Heart left ventricle (tissue), 16 donors: ENCODE measurements around the gene ZNF620. TPM values are rescaled to one million over a fixed set of nuclear protein-coding genes. Genes with fewer than 3 reads are reported as not detected.

Source experiments
- ATAC-seq, 4 donors: fragments of 200-7000 bp; cut with Tn5 transposase; one replicate each; pipeline ENCODE4 v1.9.1; 2020 to 2022; ENCODE audit warnings: moderate library complexity in 4 of 4, mild to moderate bottlenecking in 3 of 4, moderate number of reproducible peaks in 1 of 4
- DNase-seq, 5 donors: peaks; one replicate each; pipeline ENCODE4 v3.0.0-alpha.2; 2020
- H3K27ac ChIP-seq, 12 donors: fragments of 200-600 bp; sonication (generic) in 4 of 12; one replicate each; pipeline versions ENCODE4 v1.5.0 to v1.8.0; 2016 to 2022; ENCODE audit warnings: mild to moderate bottlenecking in 2 of 12
- H3K27me3 ChIP-seq, 9 donors: fragments of 200-600 bp; sonication (generic) in 2 of 9; one replicate each; pipeline versions ENCODE4 v1.5.1 to v1.8.0; 2016 to 2022; ENCODE audit warnings: mild to moderate bottlenecking in 3 of 9
- H3K36me3 ChIP-seq, 9 donors: fragments of 200-600 bp; sonication (generic) in 2 of 9; one replicate each; pipeline versions ENCODE4 v1.5.0 to v1.8.0; 2018 to 2022; ENCODE audit warnings: mild to moderate bottlenecking in 2 of 9
- H3K4me1 ChIP-seq, 12 donors: fragments of 200-600 bp; sonication (generic) in 4 of 12; one replicate each; pipeline versions ENCODE4 v1.5.0 to v1.8.0; 2016 to 2022; ENCODE audit warnings: mild to moderate bottlenecking in 3 of 12
- H3K4me3 ChIP-seq, 12 donors: fragments of 200-600 bp; sonication (generic) in 4 of 12; one replicate each; pipeline versions ENCODE4 v1.5.0 to v1.8.0; 2017 to 2022; ENCODE audit warnings: mild to moderate bottlenecking in 9 of 12, moderate library complexity in 4 of 12
- H3K9me3 ChIP-seq, 12 donors: fragments of 200-600 bp; sonication (generic) in 4 of 12; one replicate each; pipeline versions ENCODE4 v1.5.0 to v1.8.0; 2016 to 2022; ENCODE audit warnings: mild to moderate bottlenecking in 1 of 12
- POLR2A ChIP-seq, 2 donors: fragments of 450-650 bp; IDR thresholded peaks; one replicate each; pipeline ENCODE4 v1.6.1; 2017; ENCODE audit warnings: antibody characterized with exemption in 2 of 2, mild to moderate bottlenecking in 2 of 2, moderate library complexity in 2 of 2
- WGBS, 4 donors: extraction: QIAGEN DNeasy Blood & Tissue Kit in 2 of 4; methylation state at CpG; one replicate each; pipeline versions ENCODE4 v1.1.5 to v1.1.7; 2013 to 2018; 5-methylcytosine and 5-hydroxymethylcytosine counted together
- intact Hi-C, 10 donors: fragments of 100-400 bp; cut with DNase I; formaldehyde crosslinking; loops; one replicate each; pipeline versions ENCODE4 v1.11.1 to v1.14.2; 2022
- polyA plus RNA-seq, 2 donors: library from polyadenylated mRNA; stranded (reverse); fragments of 200-250 nt; gene quantifications; one replicate each; pipeline ENCODE4 v1.2.3, GENCODE V29; 2013
- total RNA-seq, 9 donors: library from RNA; depleted of rRNA in 2 of 9; stranded (reverse); fragments of >200 nt in 2 of 9; fragmentation: NEBNext Ultra II Directional in 3 of 9; extraction: Animal tissue kit (Norgen Biotek cat#: 25700) in 3 of 9; gene quantifications; one replicate each; pipeline versions ENCODE4 v1.1.0 to v1.2.4, GENCODE V29; 2016 to 2023
- TF ChIP-seq, protein P1 (sequence below), 12 donors: fragments of 200-600 bp; sonication (generic) in 4 of 12; IDR thresholded peaks; one replicate each; pipeline versions ENCODE4 v1.5.0 to v1.8.0; 2018 to 2022; ENCODE audit warnings: antibody characterized with exemption in 12 of 12, mild to moderate bottlenecking in 5 of 12
- donor health status: ischemic (EF 13 %, LVEDD 7.1; RV severe dilation, severe dysfunction).
- donor health status: healthy with polysubstance abuse.
- donor health status: DM: no; HTN: yes; CAD: no.
- donor health status: DM: no; HTN: no; CAD: no.
- donor health status: ischemic (EF 25% LVEDD 6.9; RV normal size, moderate dysfunction).
- donor health status: ischemic (EF 25% LVEDD 5.7; RV mildly dilated, moderate dysfunction).
- donor health status: healthy.
- donor health status: DM: yes; HTN: yes; CAD: no.
- donor health status: ischemic (EF 35%, LVEDD 5.7; RV mildly dilated, moderate dysfunction).
- donor health status: nonischemic (EF 11% LVEDD 7.7; RV severe dilation, severe dysfunction).
- donor health status: DM: yes; HTN: yes; CAD: no.
- donor health status: PGD.
- donor health status: ischemic (EF 29% LVEDD 5.4; RV normal size, mild dysfunction).
- donor health status: nonischemic (EF 23%, LVEDD 6.1; RV moderate dilation, normal function).

The ZNF620 gene
- total and polyA plus RNA-seq, 11 donors: 1.1 to 4.4 (median 2.5) TPM

DNA sequence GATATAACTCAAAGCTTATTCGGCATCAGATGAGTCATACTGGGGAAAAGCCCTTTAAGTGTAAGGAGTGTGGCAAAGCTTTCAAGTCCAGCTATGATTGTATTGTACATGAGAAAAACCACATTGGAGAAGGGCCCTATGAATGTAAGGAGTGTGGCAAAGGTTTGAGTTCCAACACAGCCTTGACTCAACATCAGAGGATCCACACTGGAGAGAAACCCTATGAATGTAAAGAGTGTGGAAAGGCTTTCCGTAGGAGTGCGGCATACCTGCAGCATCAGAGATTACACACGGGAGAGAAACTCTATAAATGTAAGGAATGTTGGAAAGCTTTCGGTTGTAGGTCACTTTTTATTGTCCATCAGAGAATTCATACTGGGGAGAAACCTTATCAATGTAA, 26.4 kb downstream of the ZNF620 start:
- WGBS, 4 donors: 91 to 95% (median 93%) methylated on average over 5 of the region's 5 CpGs
- H3K4me1 ChIP-seq: no peaks in the 10 kb centered on the region
- DNase-seq (no peak), ATAC-seq (no peak)
- intact Hi-C loops: loop anchor here in 1 of 10 donors (10.0 kb wide), 1 partner anchor 197 kb away; no protein-coding TSS in a partner anchor
- peaks cover 0 to 61% (median 13%) of the 10 kb centered on the region in 12 donors for H3K9me3 ChIP-seq
- H3K4me3 ChIP-seq: no peak overlapping the region
- TF ChIP-seq, protein P1, sequence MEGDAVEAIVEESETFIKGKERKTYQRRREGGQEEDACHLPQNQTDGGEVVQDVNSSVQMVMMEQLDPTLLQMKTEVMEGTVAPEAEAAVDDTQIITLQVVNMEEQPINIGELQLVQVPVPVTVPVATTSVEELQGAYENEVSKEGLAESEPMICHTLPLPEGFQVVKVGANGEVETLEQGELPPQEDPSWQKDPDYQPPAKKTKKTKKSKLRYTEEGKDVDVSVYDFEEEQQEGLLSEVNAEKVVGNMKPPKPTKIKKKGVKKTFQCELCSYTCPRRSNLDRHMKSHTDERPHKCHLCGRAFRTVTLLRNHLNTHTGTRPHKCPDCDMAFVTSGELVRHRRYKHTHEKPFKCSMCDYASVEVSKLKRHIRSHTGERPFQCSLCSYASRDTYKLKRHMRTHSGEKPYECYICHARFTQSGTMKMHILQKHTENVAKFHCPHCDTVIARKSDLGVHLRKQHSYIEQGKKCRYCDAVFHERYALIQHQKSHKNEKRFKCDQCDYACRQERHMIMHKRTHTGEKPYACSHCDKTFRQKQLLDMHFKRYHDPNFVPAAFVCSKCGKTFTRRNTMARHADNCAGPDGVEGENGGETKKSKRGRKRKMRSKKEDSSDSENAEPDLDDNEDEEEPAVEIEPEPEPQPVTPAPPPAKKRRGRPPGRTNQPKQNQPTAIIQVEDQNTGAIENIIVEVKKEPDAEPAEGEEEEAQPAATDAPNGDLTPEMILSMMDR (IDR thresholded peaks at IDR 0.05): no peak
- TF ChIP-seq POLR2A (IDR thresholded peaks at IDR 0.05): no peak
- no peak overlapping the region for H3K27ac ChIP-seq
- H3K27me3 ChIP-seq: no peaks in the 10 kb centered on the region
- peaks cover 0 to 99% (median 87%) of the 10 kb centered on the region in 9 donors for H3K36me3 ChIP-seq

DNA sequence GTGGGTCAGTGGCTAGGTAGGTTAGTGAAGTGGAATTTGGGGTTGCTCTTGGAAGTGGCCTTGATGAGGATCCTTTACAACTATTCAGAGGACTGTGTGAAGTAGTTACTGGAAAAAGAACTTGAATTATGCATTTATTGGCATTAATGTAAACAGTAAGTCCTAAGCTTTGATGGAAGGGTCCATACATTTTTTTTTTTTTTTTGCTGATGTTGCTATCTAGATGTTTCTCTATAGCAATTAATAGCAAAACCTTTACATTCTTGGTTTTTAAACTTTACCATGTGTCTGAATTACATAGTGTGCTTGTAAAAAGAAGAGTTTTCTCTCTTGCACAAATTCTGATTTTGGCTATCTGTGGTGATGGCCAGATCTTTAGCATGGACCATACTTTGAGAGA, 28.4 kb downstream of the ZNF620 start:
- Histone ChIP-seq H3K4me1 (no peaks in the 10 kb centered on the region), H3K9me3 (peaks cover 0 to 81% (median 21%) of the 10 kb centered on the region in 12 donors), H3K27me3 (no peaks in the 10 kb centered on the region), H3K4me3 (no peak overlapping the region), H3K27ac (no peak overlapping the region), H3K36me3 (peaks cover 0 to 98% (median 78%) of the 10 kb centered on the region in 9 donors)
- intact Hi-C loops: loop anchor here in 1 of 10 donors (10.0 kb wide), 1 partner anchor 199 kb away; no protein-coding TSS in a partner anchor
- no peak for DNase-seq
- TF ChIP-seq, protein P1 (IDR thresholded peaks at IDR 0.05): no peak
- TF ChIP-seq POLR2A (IDR thresholded peaks at IDR 0.05): no peak
- no peak for ATAC-seq

DNA sequence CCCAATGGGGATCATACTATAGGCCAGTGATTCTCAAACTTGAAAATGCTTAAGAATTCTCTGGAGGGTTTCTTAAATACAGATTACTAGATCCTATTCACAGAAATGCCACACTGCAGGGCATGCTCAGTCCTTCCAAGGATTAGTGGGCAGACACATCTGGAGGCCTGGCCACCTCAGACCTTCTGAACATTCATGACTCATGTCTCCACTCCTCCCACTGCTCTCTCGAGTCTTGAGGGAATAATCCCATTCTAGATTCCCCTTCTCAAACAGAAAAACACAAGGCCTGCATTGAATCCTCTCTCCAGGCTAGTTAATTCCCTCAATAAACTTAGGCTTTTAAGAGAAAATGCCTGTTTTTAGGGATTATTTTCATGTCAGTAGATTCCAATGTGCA, 41.0 kb downstream of the ZNF620 start:
- DNase-seq (peak in 2 of 5 donors; percentile 13 to 28), ATAC-seq (peak in 3 of 4 donors; percentile 36 to 86 (median 70))
- WGBS, 4 donors: 63 to 72% (median 64%) methylated on average over 1 of the region's 1 CpG
- Histone ChIP-seq H3K36me3 (no peaks in the 10 kb centered on the region), H3K4me3 (no peak overlapping the region), H3K9me3 (no peaks in the 10 kb centered on the region), H3K4me1 (no peaks in the 10 kb centered on the region), H3K27me3 (no peaks in the 10 kb centered on the region), H3K27ac (no peak overlapping the region)
- TF ChIP-seq POLR2A (IDR thresholded peaks at IDR 0.05): no peak
- TF ChIP-seq, protein P1 (IDR thresholded peaks at IDR 0.05): no peak
- intact Hi-C loops: no loop called here

DNA sequence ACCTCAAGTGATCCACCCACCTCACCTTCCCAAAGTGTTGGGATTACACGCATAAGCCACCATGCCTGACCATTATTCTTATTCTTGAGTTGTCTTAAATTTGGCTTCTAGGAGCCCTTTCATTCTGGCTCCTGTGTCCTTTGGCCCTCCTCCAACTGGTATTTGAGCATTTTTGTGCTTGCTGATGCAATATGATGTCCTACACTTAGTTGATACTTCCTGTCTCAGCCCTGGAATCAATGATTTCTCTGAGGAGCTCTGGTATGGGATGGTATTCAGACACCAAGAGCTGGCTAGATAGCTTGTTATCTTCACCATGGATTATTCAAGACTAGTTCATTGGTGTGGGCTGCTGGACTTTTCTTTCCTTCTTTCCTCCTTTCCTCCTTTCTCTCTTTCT, 44.3 kb downstream of the ZNF620 start:
- 94 to 98% (median 95%) methylated on average over 1 of the region's 1 CpG for WGBS, 4 donors
- no peaks in the 10 kb centered on the region for H3K27me3 ChIP-seq
- intact Hi-C loops: no loop called here
- H3K4me1 ChIP-seq: no peaks in the 10 kb centered on the region
- no peaks in the 10 kb centered on the region for H3K36me3 ChIP-seq
- no peaks in the 10 kb centered on the region for H3K9me3 ChIP-seq
- no peak for TF ChIP-seq POLR2A (IDR thresholded peaks at IDR 0.05)
- TF ChIP-seq, protein P1 (IDR thresholded peaks at IDR 0.05): no peak
- H3K27ac ChIP-seq: no peak overlapping the region
- ATAC-seq (no peak), DNase-seq (no peak)
- H3K4me3 ChIP-seq: no peak overlapping the region
